HCT116 (cell line): ENCODE measurements around the gene HYAL4. TPM values are rescaled to one million over a fixed set of nuclear protein-coding genes. Genes with fewer than 3 reads are reported as not detected.
"Not testable (repeated sequence)": the region's sequence is repeated elsewhere in the genome, so short reads cannot be mapped to it uniquely, and the experiment has no call there.

Source experiments
- ATAC-seq: fragments of 200-7000 bp; cut with Tn5 transposase; 2 replicates; pipeline ENCODE4 v1.9.1; 2020; ENCODE audit warnings: mild to moderate bottlenecking, moderate library complexity
- BruUV-seq: library from RNA; stranded (reverse); fragments of 400-500 nt; replicated peaks from 2 replicates; lab custom pipeline; 2021; lab: Mats Ljungman, UMichigan
- CTCF ChIA-PET: fragments of 300-600 bp; sonication (Branson Sonifier 250); formaldehyde crosslinking; loops from one replicate; lab custom pipeline; 2021; ENCODE audit warnings: antibody characterized with exemption; lab: Charles Lee
- POLR2A ChIA-PET: fragments of 300-600, 350-600 bp; sonication (Branson Sonifier 250); formaldehyde crosslinking; loops from one replicate; lab custom pipeline; 2021; ENCODE audit warnings: antibody characterized with exemption; lab: Charles Lee
- RAD21 ChIA-PET, 2 experiments: fragments of 300-600 bp; sonication (Branson Sonifier 250); formaldehyde crosslinking; loops; one replicate each; lab custom pipeline; 2023; ENCODE audit warnings: low total read pairs in 2 of 2; ENCODE audit not compliant: uncharacterized antibody in 2 of 2, unreplicated experiment in 2 of 2, low non-redundant PET in 1 of 2; lab: Charles Lee
- DNase-seq: peaks from one replicate; pipeline ENCODE4 v3.0.0-alpha.2; 2010; ENCODE audit warnings: low read depth, low spot score
- H2AFZ ChIP-seq: fragments of 200-600 bp; shearing (Covaris generic), sonication (generic); 2 replicates; pipeline ENCODE4 v1.6.1; 2017; ENCODE audit warnings: low read depth, mixed run types, mixed read lengths, antibody characterized with exemption, low read length; ENCODE audit not compliant: poor library complexity, severe bottlenecking
- H3K27ac ChIP-seq: 2 replicates; pipeline ENCODE4 v1.5.1; 2012; ENCODE audit warnings: low read depth, low read length
- H3K27me3 ChIP-seq: fragments of 200-600 bp; sonication (generic); 2 replicates; pipeline ENCODE4 v1.6.1; 2016; ENCODE audit warnings: mixed run types, low read length, mixed read lengths; ENCODE audit not compliant: insufficient read depth
- H3K36me3 ChIP-seq, 2 experiments: fragments of 200-500 bp in 1 of 2; fragments of 200-600 bp in 1 of 2; sonication (Bioruptor generic) in 1 of 2; sonication (generic) in 1 of 2; 2 replicates each; pipeline versions ENCODE4 v1.5.1 to v1.6.1; 2014 to 2016; ENCODE audit warnings: low read length in 2 of 2, inconsistent platforms in 1 of 2, mixed read lengths in 1 of 2, mixed run types in 1 of 2; ENCODE audit not compliant: insufficient read depth in 2 of 2, control insufficient read depth in 1 of 2
- H3K4me1 ChIP-seq, 2 experiments: fragments of 200-600 bp in 1 of 2; sonication (generic) in 1 of 2; 2 replicates each; pipeline versions ENCODE4 v1.5.1 to v1.6.1; 2012 to 2017; ENCODE audit warnings: low read length in 2 of 2, inconsistent platforms in 1 of 2, mild to moderate bottlenecking in 1 of 2, mixed read lengths in 1 of 2, mixed run types in 1 of 2, moderate library complexity in 1 of 2; ENCODE audit not compliant: insufficient read depth in 2 of 2, control insufficient read depth in 1 of 2
- H3K4me2 ChIP-seq: fragments of 200-600 bp; sonication (generic); 2 replicates; pipeline ENCODE4 v1.6.1; 2017; ENCODE audit warnings: mixed run types, low read length, mixed read lengths
- H3K4me3 ChIP-seq, 2 experiments: fragments of 200-600 bp in 1 of 2; sonication (generic) in 1 of 2; replicated peaks in 1 of 2; 2 replicates each; pipeline ENCODE4 v1.5.1; 2011 to 2016; ENCODE audit warnings: low read length in 2 of 2, control low read depth in 1 of 2, low read depth in 1 of 2, mild to moderate bottlenecking in 1 of 2, mixed read lengths in 1 of 2, mixed run types in 1 of 2
- H3K79me2 ChIP-seq: fragments of 200-600 bp; sonication (generic); 2 replicates; pipeline ENCODE4 v1.6.1; 2017; ENCODE audit warnings: mild to moderate bottlenecking, mixed run types, low read length, moderate library complexity, mixed read lengths; ENCODE audit not compliant: insufficient read depth
- H3K9ac ChIP-seq: fragments of 200-600 bp; sonication (generic); 2 replicates; pipeline ENCODE4 v1.6.1; 2016; ENCODE audit warnings: low read length, mixed read lengths
- H3K9me2 ChIP-seq: fragments of 200-600 bp; sonication (generic), shearing (Covaris generic); 2 replicates; pipeline ENCODE4 v1.6.1; 2017; ENCODE audit warnings: mixed run types, mild to moderate bottlenecking, moderate library complexity; ENCODE audit not compliant: insufficient read depth
- H3K9me3 ChIP-seq, 2 experiments: fragments of 200-500 bp in 1 of 2; fragments of 200-600 bp in 1 of 2; sonication (Bioruptor generic) in 1 of 2; sonication (generic) in 1 of 2; 2 replicates each; pipeline ENCODE4 v1.6.1; 2014 to 2017; ENCODE audit warnings: low read length in 2 of 2, mixed read lengths in 2 of 2, inconsistent platforms in 1 of 2, low read depth in 1 of 2, mild to moderate bottlenecking in 1 of 2, mixed run types in 1 of 2, moderate library complexity in 1 of 2; ENCODE audit not compliant: control insufficient read depth in 1 of 2, insufficient read depth in 1 of 2
- H4K20me1 ChIP-seq: fragments of 200-600 bp; sonication (generic), shearing (Covaris generic); 2 replicates; pipeline ENCODE4 v1.6.1; 2017; ENCODE audit warnings: mixed run types, mild to moderate bottlenecking, moderate library complexity; ENCODE audit not compliant: insufficient read depth
- EGR1 ChIP-seq: IDR thresholded peaks from 2 replicates; pipeline ENCODE4 v1.6.1; 2012; ENCODE audit warnings: low read depth
- SP1 ChIP-seq: IDR thresholded peaks from 2 replicates; pipeline ENCODE4 v1.6.1; 2012; ENCODE audit warnings: low read depth
- YY1 ChIP-seq: IDR thresholded peaks from 2 replicates; pipeline ENCODE4 v1.6.1; 2011; ENCODE audit warnings: low read length, low read depth, moderate library complexity, mild to moderate bottlenecking; ENCODE audit not compliant: insufficient replicate concordance; ENCODE audit errors: extremely low read depth
- intact Hi-C: fragments of 100-400 bp; cut with micrococcal nuclease; formaldehyde crosslinking; loops from 2 replicates; pipeline ENCODE4 v1.10.0; 2022
- total RNA-seq: library from RNA; stranded (reverse); gene quantifications from one replicate; pipeline ENCODE4 v1.2.1, GENCODE V29; 2021; ENCODE audit not compliant: unreplicated experiment
- TF ChIP-seq, protein P1 (sequence below): IDR thresholded peaks from 2 replicates; pipeline ENCODE4 v1.6.1; 2012

HYAL4 gene
- total RNA-seq, 1 experiment from 2014 or later: not detected

GRCh38 chr7:123854291-123854690, 9.3 kb downstream of the HYAL4 start:
- H3K9me3 ChIP-seq, DNase-seq, H3K9ac ChIP-seq, POLR2A ChIA-PET, ATAC-seq, H3K27me3 ChIP-seq, H3K27ac ChIP-seq, H2AFZ ChIP-seq, H4K20me1 ChIP-seq, BruUV-seq, H3K4me2 ChIP-seq, H3K9me2 ChIP-seq, intact Hi-C loops, H3K4me1 ChIP-seq, RAD21 ChIA-PET, H3K36me3 ChIP-seq, H3K4me3 ChIP-seq, H3K79me2 ChIP-seq, CTCF ChIA-PET: not testable (repeated sequence)

GRCh38 chr7:123856428-123856827, 11.5 kb downstream of the HYAL4 start:
- H3K9me2 ChIP-seq, BruUV-seq, H3K27ac ChIP-seq, H3K4me3 ChIP-seq, intact Hi-C loops, H3K4me1 ChIP-seq, H4K20me1 ChIP-seq, H3K79me2 ChIP-seq, H3K9ac ChIP-seq, POLR2A ChIA-PET, RAD21 ChIA-PET, ATAC-seq, DNase-seq, H3K27me3 ChIP-seq, H3K36me3 ChIP-seq, H3K4me2 ChIP-seq, H2AFZ ChIP-seq, H3K9me3 ChIP-seq: not testable (repeated sequence)
- CTCF ChIA-PET: interaction anchor here (1.1 kb wide), 1 partner anchor 8 kb away, joined by 4 read pairs; no protein-coding TSS in a partner anchor

GRCh38 chr7:123860848-123861247, 15.9 kb downstream of the HYAL4 start:
- no peak overlapping the region for H3K27ac ChIP-seq
- POLR2A ChIA-PET: no interaction called here
- no peaks in the 10 kb centered on the region for H3K79me2 ChIP-seq
- no peak for ATAC-seq
- H4K20me1 ChIP-seq: no peaks in the 10 kb centered on the region
- no TSS peak for BruUV-seq
- H3K4me3 ChIP-seq: no peak overlapping the region
- no peak overlapping the region for H3K9ac ChIP-seq
- no peaks in the 10 kb centered on the region for H3K9me2 ChIP-seq
- DNase-seq: no peak
- RAD21 ChIA-PET: no interaction called here
- H3K4me1 ChIP-seq: no peaks in the 10 kb centered on the region
- CTCF ChIA-PET: no interaction called here
- no peaks in the 10 kb centered on the region for H3K36me3 ChIP-seq
- H3K4me2 ChIP-seq: no peak overlapping the region
- intact Hi-C loops: no loop called here
- no peak overlapping the region for H2AFZ ChIP-seq
- no peak for TF ChIP-seq YY1
- TF ChIP-seq, protein P1, sequence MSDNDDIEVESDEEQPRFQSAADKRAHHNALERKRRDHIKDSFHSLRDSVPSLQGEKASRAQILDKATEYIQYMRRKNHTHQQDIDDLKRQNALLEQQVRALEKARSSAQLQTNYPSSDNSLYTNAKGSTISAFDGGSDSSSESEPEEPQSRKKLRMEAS: no peak
- no peak for TF ChIP-seq EGR1
- TF ChIP-seq SP1: no peak
- H3K9me3 ChIP-seq: no peaks in the 10 kb centered on the region
- H3K27me3 ChIP-seq: no peaks in the 10 kb centered on the region
